DMS53 treated with DMSO at 0.1 percent for 48 hours (cell line): Measurements from ENCODE around the gene ZBTB33.

Experiments
- DNase-seq: peaks from one replicate; lab custom pipeline; 2025; ENCODE audit not compliant: unreplicated experiment; lab: John Stamatoyannopoulos, UW

Gene ZBTB33

GRCh38 chrX:120304256-120304655, 53.6 kb downstream of the ZBTB33 start:
- no peak for DNase-seq

- no peak for DNase-seq
Measured at GRCh38 chrX:120305531-120306141, 55.0 kb downstream of the ZBTB33 start.

- DNase-seq = no peak
Measured at GRCh38 chrX:120306630-120307029, 56.0 kb downstream of the ZBTB33 start.
